Right renal cortex interstitium (tissue), 3 donors: ENCODE results near the gene MKNK1. TPM values are rescaled to one million over a fixed set of nuclear protein-coding genes. Genes with fewer than 3 reads are reported as not detected.

ENCODE experiments used
- polyA plus RNA-seq, 3 donors: library from polyadenylated mRNA; unstranded; fragments of 120-200 nt; gene quantifications; one replicate each; pipeline ENCODE4 v1.2.1, GENCODE V29; 2013; ENCODE audit not compliant: insufficient read length in 3 of 3

The MKNK1 gene
- polyA plus RNA-seq, 3 donors: 20.0 to 22.6 (median 20.8) TPM

Other genes with a start within 250 kb of the MKNK1 start
- 10 to 100 TPM; 18.0 to 19.5 (median 18.0) TPM for gene FAAH, start 210.0 kb downstream of the MKNK1 start, polyA plus RNA-seq
- gene DMBX1, start 114.4 kb downstream of the MKNK1 start, polyA plus RNA-seq: not detected
- not detected for gene KNCN, start 52.6 kb downstream of the MKNK1 start, polyA plus RNA-seq
- gene MOB3C, start 12.5 kb upstream of the MKNK1 start, polyA plus RNA-seq: 10 to 100 TPM; 12.1 to 13.4 (median 12.4) TPM
- 100 to 1,000 TPM; 107 to 121 (median 116) TPM for gene ATPAF1, start 64.1 kb upstream of the MKNK1 start, polyA plus RNA-seq
- gene TEX38, start 67.6 kb upstream of the MKNK1 start, polyA plus RNA-seq: under 1 TPM; 0.17 to 0.53 (median 0.28) TPM
- 100 to 1,000 TPM; 109 to 111 (median 110) TPM for gene EFCAB14, start 114.8 kb upstream of the MKNK1 start, polyA plus RNA-seq
- 1 to 10 TPM in 2 of 3 donors, under 1 TPM in 1; 0.79 to 2.3 (median 2.3) TPM for gene CYP4B1, start 194.8 kb upstream of the MKNK1 start, polyA plus RNA-seq